Hepatocyte (in vitro differentiated cells): ENCODE measurements around the gene FAF2.

ENCODE experiments used
- CTCF ChIP-seq: fragments of 200-600 bp; sonication (generic); IDR thresholded peaks from 2 replicates; pipeline ENCODE4 v1.5.1; 2016; ENCODE audit warnings: antibody characterized with exemption, mild to moderate bottlenecking; ENCODE audit not compliant: poor library complexity
- EZH2 ChIP-seq: fragments of 200-600 bp; sonication (generic); IDR thresholded peaks from 2 replicates; pipeline ENCODE4 v1.6.1; 2016; ENCODE audit warnings: antibody characterized with exemption, mild to moderate bottlenecking, borderline replicate concordance
- EZH2phosphoT487 ChIP-seq: fragments of 200-600 bp; sonication (generic); IDR thresholded peaks from one replicate; pipeline ENCODE4 v1.6.1; 2018; ENCODE audit warnings: antibody characterized with exemption, mild to moderate bottlenecking, low read depth, moderate library complexity; ENCODE audit not compliant: unreplicated experiment, severe bottlenecking

DNA sequence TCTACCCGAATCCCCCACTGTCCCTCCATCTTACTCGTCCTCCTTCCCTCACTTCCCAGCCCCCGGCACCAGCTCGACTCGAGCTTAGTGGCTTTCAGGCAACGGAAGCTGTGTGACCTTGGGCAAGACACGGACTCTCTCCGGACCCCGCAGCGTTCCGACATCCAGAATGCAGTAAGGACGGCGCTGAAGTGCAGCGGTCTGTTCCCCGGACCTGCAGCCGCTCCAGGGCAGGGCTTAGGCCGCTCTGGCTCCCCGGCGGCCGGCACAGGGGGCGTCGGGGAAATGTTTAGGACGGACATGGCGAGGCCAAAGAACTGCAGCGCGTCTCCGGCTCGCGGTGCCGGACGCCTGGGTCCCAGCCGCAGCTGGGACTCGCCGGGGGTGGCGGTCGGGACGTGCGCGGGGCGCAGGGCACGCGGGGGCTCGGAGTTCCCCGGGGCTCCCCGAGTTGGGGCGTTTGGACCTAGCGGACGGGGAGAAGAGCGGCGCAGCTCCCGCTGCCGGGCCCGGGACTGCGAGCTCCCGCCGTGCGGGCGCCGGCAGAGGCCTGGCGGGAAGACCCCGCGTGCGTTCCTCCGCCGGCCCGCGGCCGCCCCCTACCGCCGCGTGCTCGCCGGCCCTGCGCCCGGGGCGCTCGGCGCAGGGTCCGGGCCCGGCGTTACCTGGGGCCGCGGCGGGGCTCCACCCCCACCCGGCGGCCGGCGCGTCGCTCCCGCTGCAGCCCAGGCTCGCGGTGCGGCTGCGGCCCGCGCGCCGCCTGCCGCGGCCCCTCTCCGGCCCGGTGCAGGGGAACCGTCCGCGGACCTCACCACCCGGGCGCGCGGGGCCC lies 94.6 kb downstream of the FAF2 start:
- TF ChIP-seq CTCF (no peak), EZH2 (no peak), EZH2phosphoT487 (no peak)
